GM23338 (cell line): ENCODE results near the gene PPIA. TPM values are rescaled to one million over a fixed set of nuclear protein-coding genes. Genes with fewer than 3 reads are reported as not detected.

Source experiments
- ATAC-seq: fragments of 200-7000 bp; cut with Tn5 transposase; 3 replicates; pipeline ENCODE4 v1.9.1; 2020
- DNase-seq: peaks from one replicate; pipeline ENCODE4 v3.0.0-alpha.2; 2015; ENCODE audit warnings: low spot score
- H2AFZ ChIP-seq: fragments of 200-600 bp; sonication (generic); 2 replicates; pipeline ENCODE4 v1.8.0; 2016; ENCODE audit warnings: antibody characterized with exemption, mild to moderate bottlenecking, moderate library complexity
- H3F3A ChIP-seq: fragments of 200-600 bp; sonication (generic); replicated peaks from 2 replicates; pipeline ENCODE4 v1.8.0; 2017; ENCODE audit warnings: antibody characterized with exemption, mixed run types, low read depth
- H3K27ac ChIP-seq: fragments of 200-600 bp; sonication (generic); 2 replicates; pipeline ENCODE4 v1.6.1; 2016; ENCODE audit warnings: low read depth
- H3K27me3 ChIP-seq: fragments of 200-600 bp; sonication (generic); 2 replicates; pipeline ENCODE4 v1.8.0; 2016; ENCODE audit warnings: mild to moderate bottlenecking, mixed run types, moderate library complexity; ENCODE audit not compliant: insufficient read depth
- H3K36me3 ChIP-seq: fragments of 200-600 bp; sonication (generic); 2 replicates; pipeline ENCODE4 v1.8.0; 2016; ENCODE audit warnings: mild to moderate bottlenecking; ENCODE audit not compliant: insufficient read depth
- H3K4me1 ChIP-seq: fragments of 200-600 bp; sonication (generic); 2 replicates; pipeline ENCODE4 v1.8.0; 2016; ENCODE audit warnings: mild to moderate bottlenecking, moderate library complexity; ENCODE audit not compliant: insufficient read depth
- H3K4me2 ChIP-seq: fragments of 200-600 bp; sonication (generic); 2 replicates; pipeline ENCODE4 v1.7.1; 2017; ENCODE audit warnings: mixed run types
- H3K4me3 ChIP-seq: fragments of 200-600 bp; sonication (generic); 2 replicates; pipeline ENCODE4 v1.6.1; 2016; ENCODE audit warnings: mixed run types
- H3K79me2 ChIP-seq: fragments of 200-600 bp; sonication (generic); replicated peaks from 2 replicates; pipeline ENCODE4 v1.8.0; 2017; ENCODE audit warnings: mild to moderate bottlenecking; ENCODE audit not compliant: insufficient read depth
- H3K9me2 ChIP-seq: fragments of 200-600 bp; sonication (generic); 2 replicates; pipeline ENCODE4 v1.8.0; 2017; ENCODE audit not compliant: insufficient read depth
- H4K20me1 ChIP-seq: fragments of 200-600 bp; sonication (generic); replicated peaks from 2 replicates; pipeline ENCODE4 v1.8.0; 2017; ENCODE audit warnings: mild to moderate bottlenecking; ENCODE audit not compliant: insufficient read depth
- H3K27ac Mint-ChIP-seq: 2 replicates; pipeline ENCODE4 v1.8.0; 2020; ENCODE audit warnings: inconsistent platforms, mild to moderate bottlenecking, moderate library complexity, mixed read lengths
- H3K27me3 Mint-ChIP-seq: 3 replicates; pipeline ENCODE4 v1.8.0; 2022; ENCODE audit warnings: low read depth, mild to moderate bottlenecking, moderate library complexity, mixed read lengths, inconsistent platforms; ENCODE audit not compliant: insufficient read depth, poor library complexity
- H3K36me3 Mint-ChIP-seq: 3 replicates; pipeline ENCODE4 v1.8.0; 2021; ENCODE audit warnings: low read depth, mild to moderate bottlenecking, inconsistent platforms, moderate library complexity, mixed read lengths
- H3K4me1 Mint-ChIP-seq: 3 replicates; pipeline ENCODE4 v1.8.0; 2020; ENCODE audit warnings: mild to moderate bottlenecking, inconsistent platforms, mixed read lengths
- H3K4me3 Mint-ChIP-seq: 3 replicates; pipeline ENCODE4 v1.8.0; 2021; ENCODE audit warnings: moderate library complexity, mild to moderate bottlenecking, inconsistent platforms, mixed read lengths
- H3K9me3 Mint-ChIP-seq: 3 replicates; pipeline ENCODE4 v1.8.0; 2020; ENCODE audit warnings: moderate library complexity, mild to moderate bottlenecking, inconsistent platforms, mixed read lengths
- CREB1 ChIP-seq: fragments of 250-450 bp; sonication (Bioruptor Pico); IDR thresholded peaks from 2 replicates; pipeline ENCODE4 v1.5.0; 2020; ENCODE audit warnings: low read depth, mild to moderate bottlenecking, moderate library complexity
- EZH2 ChIP-seq: fragments of 200-600 bp; sonication (generic); IDR thresholded peaks from one replicate; pipeline ENCODE4 v1.8.0; 2017; ENCODE audit warnings: antibody characterized with exemption, mild to moderate bottlenecking, low read depth; ENCODE audit not compliant: unreplicated experiment
- EZH2phosphoT487 ChIP-seq: fragments of 200-600 bp; sonication (generic); IDR thresholded peaks from one replicate; pipeline ENCODE4 v1.8.1; 2018; ENCODE audit warnings: antibody characterized with exemption; ENCODE audit not compliant: unreplicated experiment
- JUNB ChIP-seq: IDR thresholded peaks from one replicate; pipeline ENCODE4 v1.6.1; 2016; ENCODE audit warnings: antibody characterized with exemption; ENCODE audit not compliant: unreplicated experiment
- POLR2AphosphoS5 ChIP-seq: IDR thresholded peaks from 2 replicates; pipeline ENCODE4 v1.6.1; 2016; ENCODE audit warnings: antibody characterized with exemption, low read depth
- ZNF114 ChIP-seq: fragments of 250-450 bp; sonication (Bioruptor Pico); IDR thresholded peaks from 2 replicates; pipeline ENCODE4 v1.5.0; 2020; ENCODE audit warnings: mild to moderate bottlenecking, moderate library complexity
- polyA plus RNA-seq: library from polyadenylated mRNA; unstranded; fragments of >200 nt; fragmentation: Nextera tagmentation; extraction: Ambion mirVana; gene quantifications from 2 replicates; pipeline ENCODE4 v1.2.1, GENCODE V29; 2016
- total RNA-seq: library from RNA; depleted of rRNA; stranded (reverse); fragments of >200 nt; shearing (Covaris generic); gene quantifications from 2 replicates; pipeline ENCODE4 v1.2.3, GENCODE V29; 2014
- TF ChIP-seq, protein P1 (sequence below), 2 experiments: fragments of 200-600 bp in 1 of 2; sonication (generic) in 1 of 2; conservative IDR thresholded peaks; 2 replicates each; pipeline versions ENCODE4 v1.5.1 to v1.6.1; 2016 to 2017; ENCODE audit warnings: antibody characterized with exemption in 2 of 2, low read depth in 2 of 2, mild to moderate bottlenecking in 2 of 2, moderate library complexity in 1 of 2
- TF ChIP-seq, protein P2 (sequence below): fragments of 250-450 bp; sonication (Bioruptor Pico); IDR thresholded peaks from 2 replicates; pipeline ENCODE4 v1.5.0; 2020; ENCODE audit warnings: mild to moderate bottlenecking, moderate library complexity
- TF ChIP-seq, protein P3 (sequence below): IDR thresholded peaks from one replicate; pipeline ENCODE4 v1.6.1; 2018; ENCODE audit warnings: antibody characterized with exemption; ENCODE audit not compliant: unreplicated experiment
- TF ChIP-seq, protein P4 (sequence below): IDR thresholded peaks from 2 replicates; pipeline ENCODE4 v1.6.1; 2016; ENCODE audit warnings: antibody characterized with exemption

The PPIA gene
- total and polyA plus RNA-seq, 2 experiments from 2014 or later: 4,367 to 6,524 TPM

DNA sequence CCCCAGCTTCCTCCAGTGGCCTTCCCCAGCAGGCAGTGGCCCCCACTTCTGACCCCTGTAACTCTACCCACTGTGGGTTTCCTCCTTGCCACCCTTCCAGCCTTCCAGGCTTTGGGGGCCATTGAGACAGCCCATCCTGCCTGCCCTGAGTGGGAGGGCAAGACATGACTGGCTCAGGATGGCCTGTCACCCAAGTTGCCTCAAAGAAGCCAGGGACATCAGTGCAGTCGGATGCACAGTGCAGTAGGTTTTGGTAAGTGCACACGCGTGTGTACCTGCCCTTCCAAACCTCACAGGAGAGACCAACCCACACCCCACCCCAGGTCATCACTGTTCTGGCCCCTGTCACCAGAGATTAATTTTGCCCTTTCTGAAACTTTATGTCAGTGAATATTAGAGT is 25.1 kb upstream of the PPIA start (continued):
- no peak for TF ChIP-seq JUNB
- TF ChIP-seq POLR2AphosphoS5: no peak
- TF ChIP-seq, protein P1, sequence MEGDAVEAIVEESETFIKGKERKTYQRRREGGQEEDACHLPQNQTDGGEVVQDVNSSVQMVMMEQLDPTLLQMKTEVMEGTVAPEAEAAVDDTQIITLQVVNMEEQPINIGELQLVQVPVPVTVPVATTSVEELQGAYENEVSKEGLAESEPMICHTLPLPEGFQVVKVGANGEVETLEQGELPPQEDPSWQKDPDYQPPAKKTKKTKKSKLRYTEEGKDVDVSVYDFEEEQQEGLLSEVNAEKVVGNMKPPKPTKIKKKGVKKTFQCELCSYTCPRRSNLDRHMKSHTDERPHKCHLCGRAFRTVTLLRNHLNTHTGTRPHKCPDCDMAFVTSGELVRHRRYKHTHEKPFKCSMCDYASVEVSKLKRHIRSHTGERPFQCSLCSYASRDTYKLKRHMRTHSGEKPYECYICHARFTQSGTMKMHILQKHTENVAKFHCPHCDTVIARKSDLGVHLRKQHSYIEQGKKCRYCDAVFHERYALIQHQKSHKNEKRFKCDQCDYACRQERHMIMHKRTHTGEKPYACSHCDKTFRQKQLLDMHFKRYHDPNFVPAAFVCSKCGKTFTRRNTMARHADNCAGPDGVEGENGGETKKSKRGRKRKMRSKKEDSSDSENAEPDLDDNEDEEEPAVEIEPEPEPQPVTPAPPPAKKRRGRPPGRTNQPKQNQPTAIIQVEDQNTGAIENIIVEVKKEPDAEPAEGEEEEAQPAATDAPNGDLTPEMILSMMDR (conservative IDR thresholded peaks at IDR 0.05; ENCODE audit: low read depth in 2 of 2): no peak

DNA sequence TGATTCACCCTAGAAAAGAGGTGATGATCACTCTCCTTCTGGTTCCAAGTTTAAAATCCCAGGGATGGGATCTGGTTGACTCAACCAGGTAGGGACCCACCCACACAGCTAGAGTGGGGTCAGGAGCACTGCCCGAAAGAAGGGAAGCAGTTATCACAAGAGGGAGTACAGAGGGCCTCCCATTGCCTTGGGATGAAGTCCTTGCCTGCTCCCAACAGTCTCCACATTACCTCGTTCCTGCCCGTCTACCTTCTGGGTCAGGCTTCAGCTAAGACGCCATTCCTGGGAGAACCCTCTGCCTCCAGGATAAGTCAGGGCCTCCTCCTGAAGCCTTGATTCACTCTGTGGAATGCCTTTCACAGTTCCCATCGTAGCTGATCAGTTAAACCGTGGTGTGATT is 24.0 kb upstream of the PPIA start:
- DNase-seq (no peak), ATAC-seq (no peak)
- H3K36me3 Mint-ChIP-seq: peaks cover 10% of the 10 kb centered on the region
- H3K4me1 Mint-ChIP-seq: peaks cover 18% of the 10 kb centered on the region
- Histone ChIP-seq H3K79me2 (no peaks in the 10 kb centered on the region), H2AFZ (no peak overlapping the region), H4K20me1 (peaks cover 7% of the 10 kb centered on the region; the same call in 1 of the 2 replicates), H3F3A (0 out of 2 replicates have a peak, but pooled peaks cover 3% of the 10 kb centered on the region), H3K4me1 (peaks cover 16% of the 10 kb centered on the region; the same call in 1 of the 2 replicates), H3K4me2 (no peak overlapping the region), H3K36me3 (no peaks in the 10 kb centered on the region), H3K9me2 (no peaks in the 10 kb centered on the region), H3K4me3 (no peak overlapping the region), H3K27ac (no peak overlapping the region), H3K27me3 (no peaks in the 10 kb centered on the region)
- no peak overlapping the region for H3K27ac Mint-ChIP-seq
- H3K9me3 Mint-ChIP-seq: no peaks in the 10 kb centered on the region
- peaks cover 19% of the 10 kb centered on the region for H3K27me3 Mint-ChIP-seq
- no peak overlapping the region for H3K4me3 Mint-ChIP-seq
- no peak for TF ChIP-seq ZNF114 (CRISPR knock-in tag)
- no peak for TF ChIP-seq POLR2AphosphoS5
- no peak for TF ChIP-seq EZH2phosphoT487
- TF ChIP-seq, protein P1 (conservative IDR thresholded peaks at IDR 0.05; ENCODE audit: low read depth in 2 of 2): no peak
- TF ChIP-seq, protein P2, sequence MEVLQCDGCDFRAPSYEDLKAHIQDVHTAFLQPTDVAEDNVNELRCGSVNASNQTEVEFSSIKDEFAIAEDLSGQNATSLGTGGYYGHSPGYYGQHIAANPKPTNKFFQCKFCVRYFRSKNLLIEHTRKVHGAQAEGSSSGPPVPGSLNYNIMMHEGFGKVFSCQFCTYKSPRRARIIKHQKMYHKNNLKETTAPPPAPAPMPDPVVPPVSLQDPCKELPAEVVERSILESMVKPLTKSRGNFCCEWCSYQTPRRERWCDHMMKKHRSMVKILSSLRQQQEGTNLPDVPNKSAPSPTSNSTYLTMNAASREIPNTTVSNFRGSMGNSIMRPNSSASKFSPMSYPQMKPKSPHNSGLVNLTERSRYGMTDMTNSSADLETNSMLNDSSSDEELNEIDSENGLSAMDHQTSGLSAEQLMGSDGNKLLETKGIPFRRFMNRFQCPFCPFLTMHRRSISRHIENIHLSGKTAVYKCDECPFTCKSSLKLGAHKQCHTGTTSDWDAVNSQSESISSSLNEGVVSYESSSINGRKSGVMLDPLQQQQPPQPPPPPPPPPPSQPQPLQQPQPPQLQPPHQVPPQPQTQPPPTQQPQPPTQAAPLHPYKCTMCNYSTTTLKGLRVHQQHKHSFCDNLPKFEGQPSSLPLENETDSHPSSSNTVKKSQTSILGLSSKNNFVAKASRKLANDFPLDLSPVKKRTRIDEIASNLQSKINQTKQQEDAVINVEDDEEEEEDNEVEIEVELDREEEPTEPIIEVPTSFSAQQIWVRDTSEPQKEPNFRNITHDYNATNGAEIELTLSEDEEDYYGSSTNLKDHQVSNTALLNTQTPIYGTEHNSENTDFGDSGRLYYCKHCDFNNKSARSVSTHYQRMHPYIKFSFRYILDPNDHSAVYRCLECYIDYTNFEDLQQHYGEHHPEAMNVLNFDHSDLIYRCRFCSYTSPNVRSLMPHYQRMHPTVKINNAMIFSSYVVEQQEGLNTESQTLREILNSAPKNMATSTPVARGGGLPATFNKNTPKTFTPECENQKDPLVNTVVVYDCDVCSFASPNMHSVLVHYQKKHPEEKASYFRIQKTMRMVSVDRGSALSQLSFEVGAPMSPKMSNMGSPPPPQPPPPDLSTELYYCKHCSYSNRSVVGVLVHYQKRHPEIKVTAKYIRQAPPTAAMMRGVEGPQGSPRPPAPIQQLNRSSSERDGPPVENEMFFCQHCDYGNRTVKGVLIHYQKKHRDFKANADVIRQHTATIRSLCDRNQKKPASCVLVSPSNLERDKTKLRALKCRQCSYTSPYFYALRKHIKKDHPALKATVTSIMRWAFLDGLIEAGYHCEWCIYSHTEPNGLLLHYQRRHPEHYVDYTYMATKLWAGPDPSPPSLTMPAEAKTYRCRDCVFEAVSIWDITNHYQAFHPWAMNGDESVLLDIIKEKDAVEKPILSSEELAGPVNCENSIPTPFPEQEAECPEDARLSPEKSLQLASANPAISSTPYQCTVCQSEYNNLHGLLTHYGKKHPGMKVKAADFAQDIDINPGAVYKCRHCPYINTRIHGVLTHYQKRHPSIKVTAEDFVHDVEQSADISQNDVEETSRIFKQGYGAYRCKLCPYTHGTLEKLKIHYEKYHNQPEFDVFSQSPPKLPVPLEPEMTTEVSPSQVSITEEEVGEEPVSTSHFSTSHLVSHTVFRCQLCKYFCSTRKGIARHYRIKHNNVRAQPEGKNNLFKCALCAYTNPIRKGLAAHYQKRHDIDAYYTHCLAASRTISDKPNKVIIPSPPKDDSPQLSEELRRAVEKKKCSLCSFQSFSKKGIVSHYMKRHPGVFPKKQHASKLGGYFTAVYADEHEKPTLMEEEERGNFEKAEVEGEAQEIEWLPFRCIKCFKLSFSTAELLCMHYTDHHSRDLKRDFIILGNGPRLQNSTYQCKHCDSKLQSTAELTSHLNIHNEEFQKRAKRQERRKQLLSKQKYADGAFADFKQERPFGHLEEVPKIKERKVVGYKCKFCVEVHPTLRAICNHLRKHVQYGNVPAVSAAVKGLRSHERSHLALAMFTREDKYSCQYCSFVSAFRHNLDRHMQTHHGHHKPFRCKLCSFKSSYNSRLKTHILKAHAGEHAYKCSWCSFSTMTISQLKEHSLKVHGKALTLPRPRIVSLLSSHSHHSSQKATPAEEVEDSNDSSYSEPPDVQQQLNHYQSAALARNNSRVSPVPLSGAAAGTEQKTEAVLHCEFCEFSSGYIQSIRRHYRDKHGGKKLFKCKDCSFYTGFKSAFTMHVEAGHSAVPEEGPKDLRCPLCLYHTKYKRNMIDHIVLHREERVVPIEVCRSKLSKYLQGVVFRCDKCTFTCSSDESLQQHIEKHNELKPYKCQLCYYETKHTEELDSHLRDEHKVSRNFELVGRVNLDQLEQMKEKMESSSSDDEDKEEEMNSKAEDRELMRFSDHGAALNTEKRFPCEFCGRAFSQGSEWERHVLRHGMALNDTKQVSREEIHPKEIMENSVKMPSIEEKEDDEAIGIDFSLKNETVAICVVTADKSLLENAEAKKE: no peak
- no peak for TF ChIP-seq JUNB
- no peak for TF ChIP-seq EZH2
- TF ChIP-seq CREB1 (CRISPR knock-in tag): no peak
- TF ChIP-seq, protein P3, sequence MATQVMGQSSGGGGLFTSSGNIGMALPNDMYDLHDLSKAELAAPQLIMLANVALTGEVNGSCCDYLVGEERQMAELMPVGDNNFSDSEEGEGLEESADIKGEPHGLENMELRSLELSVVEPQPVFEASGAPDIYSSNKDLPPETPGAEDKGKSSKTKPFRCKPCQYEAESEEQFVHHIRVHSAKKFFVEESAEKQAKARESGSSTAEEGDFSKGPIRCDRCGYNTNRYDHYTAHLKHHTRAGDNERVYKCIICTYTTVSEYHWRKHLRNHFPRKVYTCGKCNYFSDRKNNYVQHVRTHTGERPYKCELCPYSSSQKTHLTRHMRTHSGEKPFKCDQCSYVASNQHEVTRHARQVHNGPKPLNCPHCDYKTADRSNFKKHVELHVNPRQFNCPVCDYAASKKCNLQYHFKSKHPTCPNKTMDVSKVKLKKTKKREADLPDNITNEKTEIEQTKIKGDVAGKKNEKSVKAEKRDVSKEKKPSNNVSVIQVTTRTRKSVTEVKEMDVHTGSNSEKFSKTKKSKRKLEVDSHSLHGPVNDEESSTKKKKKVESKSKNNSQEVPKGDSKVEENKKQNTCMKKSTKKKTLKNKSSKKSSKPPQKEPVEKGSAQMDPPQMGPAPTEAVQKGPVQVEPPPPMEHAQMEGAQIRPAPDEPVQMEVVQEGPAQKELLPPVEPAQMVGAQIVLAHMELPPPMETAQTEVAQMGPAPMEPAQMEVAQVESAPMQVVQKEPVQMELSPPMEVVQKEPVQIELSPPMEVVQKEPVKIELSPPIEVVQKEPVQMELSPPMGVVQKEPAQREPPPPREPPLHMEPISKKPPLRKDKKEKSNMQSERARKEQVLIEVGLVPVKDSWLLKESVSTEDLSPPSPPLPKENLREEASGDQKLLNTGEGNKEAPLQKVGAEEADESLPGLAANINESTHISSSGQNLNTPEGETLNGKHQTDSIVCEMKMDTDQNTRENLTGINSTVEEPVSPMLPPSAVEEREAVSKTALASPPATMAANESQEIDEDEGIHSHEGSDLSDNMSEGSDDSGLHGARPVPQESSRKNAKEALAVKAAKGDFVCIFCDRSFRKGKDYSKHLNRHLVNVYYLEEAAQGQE: no peak
- TF ChIP-seq, protein P4, sequence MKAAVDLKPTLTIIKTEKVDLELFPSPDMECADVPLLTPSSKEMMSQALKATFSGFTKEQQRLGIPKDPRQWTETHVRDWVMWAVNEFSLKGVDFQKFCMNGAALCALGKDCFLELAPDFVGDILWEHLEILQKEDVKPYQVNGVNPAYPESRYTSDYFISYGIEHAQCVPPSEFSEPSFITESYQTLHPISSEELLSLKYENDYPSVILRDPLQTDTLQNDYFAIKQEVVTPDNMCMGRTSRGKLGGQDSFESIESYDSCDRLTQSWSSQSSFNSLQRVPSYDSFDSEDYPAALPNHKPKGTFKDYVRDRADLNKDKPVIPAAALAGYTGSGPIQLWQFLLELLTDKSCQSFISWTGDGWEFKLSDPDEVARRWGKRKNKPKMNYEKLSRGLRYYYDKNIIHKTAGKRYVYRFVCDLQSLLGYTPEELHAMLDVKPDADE: no peak
